ENCODE measurements around the gene PIGA.
A peak's percentile ranks its signal among the peaks of the same experiment; 100 is the strongest.

The PIGA gene

DNA sequence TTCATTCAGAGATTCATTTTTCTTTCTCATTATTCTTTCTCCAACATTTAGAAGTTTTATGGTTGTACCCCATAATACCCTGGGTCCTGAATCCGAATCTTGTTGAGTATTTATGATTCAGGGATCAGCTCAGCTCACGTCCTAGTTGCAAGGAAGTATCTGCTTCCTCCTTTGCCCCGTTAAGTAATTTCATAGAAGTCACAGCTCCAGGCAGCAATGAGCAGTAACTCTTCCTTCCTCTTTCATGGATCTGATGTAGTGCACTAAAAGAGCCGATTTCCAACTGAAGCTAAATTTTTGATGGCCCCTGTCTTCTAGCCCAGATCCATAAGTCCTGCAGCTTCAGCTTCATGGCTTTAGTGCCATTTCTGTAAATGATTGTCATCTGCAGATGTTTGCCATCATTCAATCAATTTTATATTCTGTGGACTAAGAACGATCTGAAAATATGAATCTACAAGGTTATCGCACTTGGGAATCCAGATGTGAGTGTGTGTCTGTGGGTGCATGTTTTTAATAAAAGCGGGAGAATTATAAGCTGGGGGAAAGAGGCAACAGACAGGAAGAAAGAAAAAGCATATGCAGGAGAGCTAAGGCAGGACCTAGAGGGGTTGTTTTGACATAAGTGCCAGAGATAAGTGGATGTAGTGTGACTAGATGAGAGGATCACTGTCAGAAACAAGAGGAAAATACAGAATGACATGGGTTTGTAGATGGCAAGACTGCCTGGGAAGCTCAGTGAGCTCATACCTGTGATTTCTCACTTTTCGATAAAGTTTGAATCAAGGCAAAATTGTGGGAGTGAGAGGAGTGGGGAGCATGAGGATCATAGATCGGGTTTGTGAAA lies 31.4 kb upstream of the PIGA start:
- Histone ChIP-seq H3K4me1 (ENCODE audit: control insufficient read depth in 1 of 2, insufficient read depth in 1 of 2, low read depth in 1 of 2, low read length in 1 of 2) (peaks cover 36 to 37% of the 10 kb centered on the region in 2 experiments), H3K9me3 (no peaks in the 10 kb centered on the region), H3K27ac (peak overlapping the region; percentile 79), H3K27me3 (no peaks in the 10 kb centered on the region), H3K4me3 (ENCODE audit: low read depth in 1 of 2, low read length in 1 of 2) (peak overlapping the region; percentile 36 to 47), H3K36me3 (no peaks in the 10 kb centered on the region)
- TF ChIP-seq, protein P1, sequence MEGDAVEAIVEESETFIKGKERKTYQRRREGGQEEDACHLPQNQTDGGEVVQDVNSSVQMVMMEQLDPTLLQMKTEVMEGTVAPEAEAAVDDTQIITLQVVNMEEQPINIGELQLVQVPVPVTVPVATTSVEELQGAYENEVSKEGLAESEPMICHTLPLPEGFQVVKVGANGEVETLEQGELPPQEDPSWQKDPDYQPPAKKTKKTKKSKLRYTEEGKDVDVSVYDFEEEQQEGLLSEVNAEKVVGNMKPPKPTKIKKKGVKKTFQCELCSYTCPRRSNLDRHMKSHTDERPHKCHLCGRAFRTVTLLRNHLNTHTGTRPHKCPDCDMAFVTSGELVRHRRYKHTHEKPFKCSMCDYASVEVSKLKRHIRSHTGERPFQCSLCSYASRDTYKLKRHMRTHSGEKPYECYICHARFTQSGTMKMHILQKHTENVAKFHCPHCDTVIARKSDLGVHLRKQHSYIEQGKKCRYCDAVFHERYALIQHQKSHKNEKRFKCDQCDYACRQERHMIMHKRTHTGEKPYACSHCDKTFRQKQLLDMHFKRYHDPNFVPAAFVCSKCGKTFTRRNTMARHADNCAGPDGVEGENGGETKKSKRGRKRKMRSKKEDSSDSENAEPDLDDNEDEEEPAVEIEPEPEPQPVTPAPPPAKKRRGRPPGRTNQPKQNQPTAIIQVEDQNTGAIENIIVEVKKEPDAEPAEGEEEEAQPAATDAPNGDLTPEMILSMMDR (IDR thresholded peaks at IDR 0.05) = no peak

DNA sequence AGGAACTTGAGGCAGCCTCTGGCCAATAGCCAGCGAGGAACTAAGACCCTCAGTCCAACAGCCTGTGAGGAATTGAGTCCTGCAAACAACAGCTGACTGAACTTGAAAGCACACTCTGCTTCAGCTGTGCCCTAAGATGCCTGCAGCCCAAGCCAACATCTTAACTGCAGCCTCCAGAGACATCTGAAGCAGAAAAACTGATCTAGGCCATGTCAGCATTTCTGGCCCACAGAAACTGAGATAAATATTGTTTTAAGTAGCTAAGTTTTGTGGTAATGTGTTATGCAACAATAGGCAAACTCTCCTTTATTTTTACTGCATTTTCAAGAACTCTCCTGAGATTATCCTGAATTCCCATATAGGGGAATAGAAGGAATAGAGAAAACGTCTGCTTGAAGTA lies 24.4 kb upstream of the PIGA start:
- Histone ChIP-seq H3K27ac (no peak overlapping the region), H3K4me3 (ENCODE audit: low read depth in 1 of 2, low read length in 1 of 2) (no peak overlapping the region), H3K9me3 (no peaks in the 10 kb centered on the region), H3K36me3 (no peaks in the 10 kb centered on the region), H3K4me1 (ENCODE audit: control insufficient read depth in 1 of 2, insufficient read depth in 1 of 2, low read depth in 1 of 2, low read length in 1 of 2) (peaks cover 0 to 4% of the 10 kb centered on the region in 2 experiments), H3K27me3 (no peaks in the 10 kb centered on the region)
- TF ChIP-seq, protein P1 (IDR thresholded peaks at IDR 0.05) = no peak

DNA sequence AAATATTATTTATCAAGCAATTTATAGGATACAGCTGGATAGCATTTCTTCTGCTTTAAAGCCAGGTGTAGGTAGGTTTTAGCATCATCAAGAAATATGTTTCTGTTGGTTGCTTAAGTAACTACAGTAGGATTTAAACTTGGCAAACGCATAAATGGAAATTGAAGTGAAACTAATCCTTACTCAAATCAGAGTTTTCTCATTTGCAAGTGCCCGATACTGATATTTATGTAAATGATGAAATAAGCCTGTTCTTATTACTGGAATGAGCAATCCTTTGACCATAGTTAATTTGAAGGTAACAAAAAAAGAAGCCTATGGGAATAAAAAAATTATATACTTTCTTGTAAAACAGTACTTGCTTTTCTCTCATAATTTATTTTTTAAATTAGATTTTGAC lies 23.2 kb upstream of the PIGA start:
- TF ChIP-seq, protein P1 (IDR thresholded peaks at IDR 0.05) = no peak
- H3K36me3 ChIP-seq = no peaks in the 10 kb centered on the region
- H3K27me3 ChIP-seq = no peaks in the 10 kb centered on the region
- no peak overlapping the region for H3K27ac ChIP-seq
- H3K9me3 ChIP-seq = no peaks in the 10 kb centered on the region
- no peak overlapping the region for H3K4me3 ChIP-seq (ENCODE audit: low read depth in 1 of 2, low read length in 1 of 2)
- peaks cover 0 to 4% of the 10 kb centered on the region in 2 experiments for H3K4me1 ChIP-seq (ENCODE audit: control insufficient read depth in 1 of 2, insufficient read depth in 1 of 2, low read depth in 1 of 2, low read length in 1 of 2)

DNA sequence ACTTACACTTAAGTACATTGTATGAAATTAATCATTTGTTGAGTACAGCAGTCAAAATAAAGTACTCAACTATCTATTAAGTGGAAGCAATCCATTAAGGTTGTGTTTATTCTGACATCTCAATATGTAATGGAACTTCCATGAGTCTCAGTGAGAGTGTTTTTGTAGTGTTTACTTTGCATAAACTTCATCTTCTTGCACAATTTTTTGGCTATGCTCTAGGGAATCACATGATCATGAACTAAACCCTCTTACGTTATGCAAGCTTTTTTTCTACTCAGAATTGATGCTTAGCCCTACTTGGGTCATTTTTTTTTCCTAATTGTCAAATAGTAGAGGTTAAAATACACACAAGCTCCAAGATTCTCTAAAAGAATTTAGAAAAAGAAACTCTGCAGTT lies 21.1 kb upstream of the PIGA start:
- Histone ChIP-seq H3K27me3 (no peaks in the 10 kb centered on the region), H3K27ac (no peak overlapping the region), H3K4me1 (ENCODE audit: control insufficient read depth in 1 of 2, insufficient read depth in 1 of 2, low read depth in 1 of 2, low read length in 1 of 2) (peaks cover 0 to 4% of the 10 kb centered on the region in 2 experiments), H3K4me3 (ENCODE audit: low read depth in 1 of 2, low read length in 1 of 2) (no peak overlapping the region), H3K36me3 (no peaks in the 10 kb centered on the region), H3K9me3 (no peaks in the 10 kb centered on the region)
- TF ChIP-seq, protein P1 (IDR thresholded peaks at IDR 0.05) = no peak

DNA sequence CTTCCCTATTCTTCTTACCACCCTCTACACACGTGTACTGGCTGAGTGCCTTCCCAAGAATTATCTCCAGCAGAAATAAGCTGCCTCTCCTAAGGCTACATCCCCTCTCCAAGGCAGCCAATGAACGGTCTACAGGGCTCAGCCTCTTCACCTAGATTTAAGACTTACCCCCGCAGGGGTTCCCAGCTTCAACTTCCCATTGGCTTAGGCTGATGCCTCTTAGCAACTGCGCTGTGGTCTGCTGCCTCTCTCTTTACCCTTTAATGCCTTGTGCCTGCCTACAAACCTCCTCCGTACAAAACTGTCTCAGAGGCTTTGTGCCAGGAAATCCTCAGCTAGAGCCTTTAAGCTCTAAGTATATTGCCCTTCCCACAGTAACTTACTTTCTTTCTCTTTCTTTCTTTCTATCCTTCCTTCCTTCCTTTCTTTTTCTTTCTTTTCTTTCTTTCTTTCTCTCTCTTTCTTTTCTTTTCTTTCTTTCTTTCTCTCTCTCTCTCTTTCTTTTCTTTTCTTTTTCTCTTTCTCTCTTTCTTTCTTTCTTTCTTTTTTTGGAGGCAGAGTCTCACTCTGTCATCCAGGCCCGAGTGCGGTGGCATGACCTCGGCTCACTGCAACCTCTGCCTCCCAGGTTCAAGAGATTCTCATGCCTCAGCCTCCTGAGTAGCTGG lies 15.1 kb upstream of the PIGA start:
- Histone ChIP-seq H3K36me3 (no peaks in the 10 kb centered on the region), H3K27me3 (no peaks in the 10 kb centered on the region), H3K27ac (no peak overlapping the region), H3K4me3 (ENCODE audit: low read depth in 1 of 2, low read length in 1 of 2) (no peak overlapping the region), H3K4me1 (ENCODE audit: control insufficient read depth in 1 of 2, insufficient read depth in 1 of 2, low read depth in 1 of 2, low read length in 1 of 2) (peaks cover 10 to 13% of the 10 kb centered on the region in 2 experiments), H3K9me3 (no peaks in the 10 kb centered on the region)
- TF ChIP-seq, protein P1 (IDR thresholded peaks at IDR 0.05) = no peak
